ENCODE results near the gene TRIM26. TPM values are rescaled to one million over a fixed set of nuclear protein-coding genes. Genes with fewer than 3 reads are reported as not detected.
"Not testable (repeated sequence)": the region's sequence is repeated elsewhere in the genome, so short reads cannot be mapped to it uniquely, and the experiment has no call there.

The TRIM26 gene, protein sequence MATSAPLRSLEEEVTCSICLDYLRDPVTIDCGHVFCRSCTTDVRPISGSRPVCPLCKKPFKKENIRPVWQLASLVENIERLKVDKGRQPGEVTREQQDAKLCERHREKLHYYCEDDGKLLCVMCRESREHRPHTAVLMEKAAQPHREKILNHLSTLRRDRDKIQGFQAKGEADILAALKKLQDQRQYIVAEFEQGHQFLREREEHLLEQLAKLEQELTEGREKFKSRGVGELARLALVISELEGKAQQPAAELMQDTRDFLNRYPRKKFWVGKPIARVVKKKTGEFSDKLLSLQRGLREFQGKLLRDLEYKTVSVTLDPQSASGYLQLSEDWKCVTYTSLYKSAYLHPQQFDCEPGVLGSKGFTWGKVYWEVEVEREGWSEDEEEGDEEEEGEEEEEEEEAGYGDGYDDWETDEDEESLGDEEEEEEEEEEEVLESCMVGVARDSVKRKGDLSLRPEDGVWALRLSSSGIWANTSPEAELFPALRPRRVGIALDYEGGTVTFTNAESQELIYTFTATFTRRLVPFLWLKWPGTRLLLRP
- total RNA-seq = 48.3 TPM

- peak; percentile 94 for ATAC-seq
Observed at GRCh38 chr6:30212865-30213666, at the start of gene TRIM26. Gene TRIM26 (minus strand): TSS chr6:30213406. CDS start chr6:30199103, 14,303 bp downstream.

- peak; percentile 9 for ATAC-seq
Observed at GRCh38 chr6:30260036-30260504, 46.9 kb upstream of the TRIM26 start.

- ATAC-seq = peak; percentile 89
Observed at GRCh38 chr6:30259140-30260035, 46.2 kb upstream of the TRIM26 start.

GRCh38 chr6:30258204-30258603, 45.0 kb upstream of the TRIM26 start:
- no peak for ATAC-seq

- not testable (repeated sequence) for ATAC-seq
Observed at GRCh38 chr6:30252417-30252816, 39.2 kb upstream of the TRIM26 start.

- ATAC-seq = no peak
Observed at GRCh38 chr6:30244560-30244959, 31.4 kb upstream of the TRIM26 start.

DNA sequence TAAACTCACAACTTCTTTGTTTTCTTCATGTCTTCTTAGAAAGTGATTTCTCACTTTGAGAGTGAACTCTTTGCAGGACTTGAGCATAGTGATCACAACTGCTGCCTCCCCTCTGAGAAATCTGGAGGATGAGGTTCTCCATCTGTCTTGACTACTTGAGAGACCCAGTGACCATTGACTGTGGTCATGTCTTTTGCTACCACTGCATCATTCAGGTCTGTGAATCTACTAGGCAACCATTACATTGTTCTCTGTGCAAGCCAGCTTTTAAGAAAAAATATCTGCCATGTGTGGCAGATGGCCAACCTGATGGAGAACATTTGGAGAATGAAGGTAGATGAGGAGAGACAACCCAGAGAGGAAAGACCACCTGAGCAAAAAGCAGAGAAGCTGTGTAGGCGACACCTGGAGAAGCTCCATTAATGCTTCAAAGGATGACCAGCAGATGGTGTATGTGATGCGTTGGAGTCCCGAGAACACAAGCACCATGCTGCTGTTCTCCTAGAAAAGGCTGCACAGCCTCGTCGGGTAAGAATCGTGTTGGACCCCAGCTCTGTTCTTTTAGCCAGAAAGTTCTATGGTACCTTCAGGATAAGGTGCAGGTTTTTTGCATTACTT, 25.1 kb upstream of the TRIM26 start:
- ATAC-seq = no peak

DNA sequence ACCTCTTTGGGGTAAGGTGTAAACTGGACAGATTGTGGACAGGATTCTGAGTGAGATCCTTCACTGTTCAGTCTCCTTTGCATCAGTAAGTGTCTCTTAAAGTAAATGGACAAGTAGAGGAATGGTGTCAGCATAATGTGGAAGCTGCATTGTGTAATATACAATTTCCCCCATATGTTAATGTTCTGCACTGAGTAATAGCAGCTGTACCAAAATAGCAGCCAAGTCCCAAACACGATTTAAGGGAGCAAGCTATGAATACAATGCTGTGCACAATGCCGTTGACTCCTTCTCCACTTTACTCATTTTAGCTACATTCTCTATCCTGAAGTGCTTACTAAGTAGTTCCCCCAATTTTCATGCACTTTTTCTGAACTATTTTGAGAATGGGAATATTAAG, 21.1 kb upstream of the TRIM26 start:
- no peak for ATAC-seq

DNA sequence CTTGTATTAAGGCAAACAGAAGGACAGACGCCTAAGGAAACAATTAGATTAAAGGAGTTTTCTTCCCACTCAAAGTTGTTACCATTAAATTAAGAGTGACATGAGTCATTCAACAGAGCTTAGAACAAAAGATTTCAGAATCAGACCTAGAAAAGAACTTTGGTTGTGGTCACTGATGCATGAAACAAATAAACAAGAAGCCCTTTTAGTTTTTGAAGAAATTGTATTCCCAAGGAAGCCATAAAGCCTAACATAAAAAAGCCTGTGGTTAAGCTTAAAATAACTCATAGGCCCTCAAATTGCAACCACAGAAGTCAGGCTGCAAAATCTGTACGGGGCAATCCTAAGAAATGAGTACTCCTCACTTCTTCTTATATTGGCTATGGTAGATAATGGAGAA, 17.9 kb upstream of the TRIM26 start:
- no peak for ATAC-seq

- no peak for ATAC-seq
Observed at GRCh38 chr6:30227763-30228487, 14.7 kb upstream of the TRIM26 start.

- no peak for ATAC-seq
Observed at GRCh38 chr6:30227242-30227722, 14.1 kb upstream of the TRIM26 start.

GRCh38 chr6:30223339-30223738, 10.1 kb upstream of the TRIM26 start:
- ATAC-seq = no peak

- not testable (repeated sequence) for ATAC-seq
Observed at GRCh38 chr6:30221956-30222355, 8.8 kb upstream of the TRIM26 start.

- not testable (repeated sequence) for ATAC-seq
Observed at GRCh38 chr6:30221395-30221794, 8.2 kb upstream of the TRIM26 start.

GRCh38 chr6:30219244-30219643, 6.0 kb upstream of the TRIM26 start:
- ATAC-seq = peak; percentile 64

DNA sequence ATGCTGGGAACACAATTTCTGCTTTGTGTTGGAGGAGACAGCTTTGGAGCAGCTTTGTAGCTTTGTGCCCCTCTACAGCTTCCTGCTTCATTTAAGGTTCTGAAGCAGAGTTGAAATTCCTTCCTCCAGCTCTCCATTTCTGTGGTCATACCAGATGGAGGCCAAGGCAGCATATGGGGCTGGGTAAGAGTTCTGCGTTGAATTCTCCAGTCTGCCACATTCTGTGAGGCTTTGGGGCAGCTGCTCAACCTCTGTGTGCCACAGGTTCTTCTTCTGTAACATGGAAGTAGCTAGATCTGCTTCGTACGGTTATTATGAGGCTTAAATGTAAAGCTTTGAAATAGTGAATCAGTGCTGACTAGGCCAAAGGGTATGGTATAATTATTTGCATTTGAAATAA, 2.9 kb upstream of the TRIM26 start:
- ATAC-seq = no peak

- no peak for ATAC-seq
Observed at GRCh38 chr6:30214657-30214982, 1.4 kb upstream of the TRIM26 start.

GRCh38 chr6:30213957-30214656, 901 bp upstream of the TRIM26 start:
- ATAC-seq = peak; percentile 82

- ATAC-seq = no peak
Observed at GRCh38 chr6:30213667-30213956, 406 bp upstream of the TRIM26 start.

DNA sequence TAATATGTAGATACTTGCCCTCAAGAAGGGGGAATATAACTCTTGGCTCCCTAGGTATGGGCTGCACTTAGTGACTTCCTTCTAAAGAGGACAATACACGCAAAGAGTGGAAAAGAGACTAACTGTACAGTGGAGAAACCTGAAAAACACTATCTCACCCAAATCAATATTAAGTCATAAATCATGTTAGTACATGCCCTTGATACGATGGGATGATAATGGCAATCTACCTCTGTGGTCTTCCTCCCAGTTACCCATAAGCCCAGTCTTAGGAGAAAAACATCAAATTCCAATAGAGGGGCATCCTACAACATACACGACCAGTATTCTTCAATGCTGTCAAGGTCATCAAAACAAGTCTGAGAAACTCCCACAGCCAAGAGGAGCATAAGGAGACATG, 1.3 kb downstream of the TRIM26 start:
- no peak for ATAC-seq

GRCh38 chr6:30211306-30211705, 1.9 kb downstream of the TRIM26 start:
- ATAC-seq = no peak

Measured in esophagus mucosa (tissue), 1 donor.